Measurements from ENCODE around the gene MCTP1. TPM values are rescaled to one million over a fixed set of nuclear protein-coding genes. Genes with fewer than 3 reads are reported as not detected.

The MCTP1 gene
- total and polyA plus RNA-seq, 2 of the 13 experiments (the other 11 are each of a cell fraction or from before 2014, with no cell fraction given), result 0.15 to 0.48 TPM

DNA sequence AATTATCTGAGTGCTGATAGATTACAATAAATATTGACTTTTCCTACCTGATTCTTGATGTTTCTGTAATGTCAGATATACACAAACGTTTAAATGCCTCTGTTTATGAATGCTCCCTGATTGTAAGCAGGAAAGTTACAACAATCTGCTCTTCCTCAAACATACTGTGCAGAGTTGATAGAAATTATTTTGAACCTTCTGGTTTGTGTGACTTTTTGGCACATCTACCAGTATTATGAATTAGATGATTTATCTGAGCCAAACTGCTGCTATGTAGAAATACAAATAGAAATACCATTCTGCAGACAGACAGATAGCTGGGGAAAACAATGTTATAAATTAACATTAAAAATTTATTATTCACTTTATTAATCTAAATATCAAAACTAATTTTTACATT, 553.4 kb downstream of the MCTP1 start:
- ChIA-PET CTCF (ENCODE audit: low intra/inter-chr PET ratio, low total read pairs) (no interaction called here), POLR2A (no interaction called here)
- no peaks in the 10 kb centered on the region for H3K79me2 ChIP-seq (ENCODE audit: insufficient read depth, low read length)
- H3K4me3 ChIP-seq (replicated peaks in 1 of 3; ENCODE audit: insufficient read depth in 1 of 3, low read depth in 2 of 3, low read length in 3 of 3), result no peak overlapping the region
- H3K4me2 ChIP-seq (ENCODE audit: low read depth, low read length), result no peak overlapping the region
- in situ Hi-C loops (cut with HindIII; ENCODE audit: extremely low pct_ligation_motif_present, low pct_unique_long_range_greater_than_20kb) (loop anchor here (10.0 kb wide), 1 partner anchor 207 kb away; no protein-coding TSS in a partner anchor), intact Hi-C loops (cut with micrococcal nuclease; ENCODE audit: unreplicated experiment) (no loop called here)
- TF ChIP-seq GFI1 (CRISPR knock-in tag; IDR thresholded peaks at IDR 0.05; ENCODE audit: borderline replicate concordance), result no peak
- TF ChIP-seq HOXA7 (CRISPR knock-in tag; IDR thresholded peaks at IDR 0.05), result no peak
- TF ChIP-seq TOE1 (CRISPR knock-in tag; IDR thresholded peaks at IDR 0.05), result no peak
- no peak for TF ChIP-seq STAT5B (CRISPR knock-in tag; IDR thresholded peaks at IDR 0.05)
- TF ChIP-seq ZKSCAN8 (CRISPR knock-in tag; IDR thresholded peaks at IDR 0.05; ENCODE audit: borderline replicate concordance), result no peak
- TF ChIP-seq ZNF101 (CRISPR knock-in tag; IDR thresholded peaks at IDR 0.05; ENCODE audit: borderline replicate concordance, low read depth), result no peak
- TF ChIP-seq ZNF567 (CRISPR knock-in tag; IDR thresholded peaks at IDR 0.05; ENCODE audit: borderline replicate concordance), result no peak
- TF ChIP-seq ZSCAN12 (CRISPR knock-in tag; IDR thresholded peaks at IDR 0.05), result no peak
- TF ChIP-seq ZFP82 (CRISPR knock-in tag; IDR thresholded peaks at IDR 0.05; ENCODE audit: borderline replicate concordance), result no peak
- no peak for TF ChIP-seq ARHGAP35 (CRISPR knock-in tag; IDR thresholded peaks at IDR 0.05; ENCODE audit: borderline replicate concordance)
- TF ChIP-seq ZNF670 (CRISPR knock-in tag; IDR thresholded peaks at IDR 0.05; ENCODE audit: borderline replicate concordance), result no peak
- no peak overlapping the region for H3K27ac ChIP-seq (ENCODE audit: extremely low read length, insufficient read depth, low read length)
- H2AFZ ChIP-seq (ENCODE audit: low read length), result no peak overlapping the region
- no peak for DNase-seq (ENCODE audit: low spot score)
- no peaks in the 10 kb centered on the region for H4K20me1 ChIP-seq (ENCODE audit: insufficient read depth, low read length)
- no peaks in the 10 kb centered on the region for H3K27me3 ChIP-seq (ENCODE audit: control insufficient read depth in 1 of 2, insufficient read depth in 2 of 2, low read length in 2 of 2)
- BruUV-seq (replicated peaks), result no TSS peak
- no peak for FAIRE-seq
- H3K9ac ChIP-seq (ENCODE audit: insufficient read depth, low read depth, low read length), result no peak overlapping the region
- H3K36me3 ChIP-seq (replicated peaks in 1 of 2; ENCODE audit: control insufficient read depth in 1 of 2, insufficient read depth in 2 of 2, low read length in 2 of 2), result no peaks in the 10 kb centered on the region
- H3K9me3 ChIP-seq (ENCODE audit: low read length), result no peaks in the 10 kb centered on the region
- 0% methylated on average over 1 of the region's 1 CpG for WGBS (ENCODE audit: low lambda C conversion rate)
- no peaks in the 10 kb centered on the region for H3K4me1 ChIP-seq (ENCODE audit: insufficient read depth, low read length)
- no peak for ATAC-seq
